NCI-H1048 (cell line): ENCODE results near the gene LRRC4C.
"Not testable (repeated sequence)": the region's sequence is repeated elsewhere in the genome, so short reads cannot be mapped to it uniquely, and the experiment has no call there.

Source experiments
- DNase-seq: peaks from one replicate; lab custom pipeline; 2025; lab: John Stamatoyannopoulos, UW

LRRC4C gene

GRCh38 chr11:40170078-40170477 lies 1289.4 kb downstream of the LRRC4C start:
- no peak for DNase-seq

- no peak for DNase-seq
Observed at GRCh38 chr11:40168414-40168813, 1291.0 kb downstream of the LRRC4C start.

GRCh38 chr11:40167805-40168204 lies 1291.6 kb downstream of the LRRC4C start:
- not testable (repeated sequence) for DNase-seq

DNA sequence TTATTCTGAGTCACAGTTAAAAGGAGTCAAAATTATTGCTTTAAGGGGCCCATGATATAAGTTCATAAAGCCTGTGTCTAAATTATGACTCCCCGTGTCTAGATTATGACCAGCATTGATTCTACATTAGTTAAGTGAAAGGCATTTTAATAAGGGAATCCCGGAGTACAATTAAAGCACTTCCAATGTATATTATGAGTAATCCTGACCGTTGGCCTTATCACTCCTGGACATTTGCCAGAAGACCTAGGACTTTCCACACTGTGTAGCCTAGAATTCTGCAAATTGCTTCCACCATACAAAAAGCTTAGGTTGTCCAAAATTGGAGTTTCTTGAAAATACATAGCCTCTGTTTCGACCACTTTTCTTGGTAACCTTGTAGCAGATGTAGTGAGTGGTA lies 1292.6 kb downstream of the LRRC4C start:
- no peak for DNase-seq

GRCh38 chr11:40162901-40163883 lies 1296.3 kb downstream of the LRRC4C start:
- DNase-seq, result no peak

DNA sequence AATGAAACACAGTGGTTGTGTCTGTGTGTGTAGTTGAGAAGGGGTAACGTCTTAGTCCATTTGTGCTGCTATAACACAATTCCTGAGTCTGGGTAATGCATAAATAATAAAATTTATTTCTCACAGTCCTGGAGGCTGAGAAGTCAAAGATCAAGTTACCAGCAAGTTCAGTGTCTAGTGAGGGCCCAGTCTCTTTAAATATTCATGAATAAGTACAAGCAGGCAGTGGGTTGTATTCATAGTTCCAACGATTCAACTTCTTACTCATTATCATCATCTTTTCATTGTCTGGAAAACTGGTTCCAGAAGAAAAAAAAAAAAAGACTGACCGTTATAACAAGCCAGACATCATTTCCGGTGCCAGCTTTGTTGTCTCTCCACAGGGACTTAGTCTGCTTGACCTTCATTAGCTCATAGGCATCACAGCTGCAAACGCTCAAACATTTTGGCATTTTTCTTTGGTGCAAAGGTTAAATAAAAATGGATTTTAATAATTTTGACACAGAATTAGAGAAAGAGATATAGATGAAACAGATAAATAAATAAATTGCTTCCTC lies 1297.5 kb downstream of the LRRC4C start:
- no peak for DNase-seq

DNA sequence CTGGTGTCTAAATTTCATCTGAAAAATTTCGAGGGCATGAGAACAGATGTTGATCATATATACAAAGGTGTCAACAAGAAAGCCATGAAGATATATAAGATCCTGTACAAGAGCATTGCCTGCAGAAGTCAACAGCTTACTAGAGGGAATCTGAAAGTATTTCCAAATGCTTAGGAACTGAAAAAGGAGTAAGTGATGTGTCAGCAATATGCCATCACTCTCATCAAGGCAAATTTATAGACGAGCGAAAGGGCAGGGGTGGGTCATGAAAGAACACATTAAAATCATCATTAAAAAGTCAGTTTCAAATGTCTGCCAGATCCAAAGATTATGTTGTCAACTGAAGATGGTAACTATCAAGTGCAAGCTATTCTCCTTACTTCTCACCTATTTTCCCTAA lies 1299.0 kb downstream of the LRRC4C start:
- DNase-seq, result no peak

DNA sequence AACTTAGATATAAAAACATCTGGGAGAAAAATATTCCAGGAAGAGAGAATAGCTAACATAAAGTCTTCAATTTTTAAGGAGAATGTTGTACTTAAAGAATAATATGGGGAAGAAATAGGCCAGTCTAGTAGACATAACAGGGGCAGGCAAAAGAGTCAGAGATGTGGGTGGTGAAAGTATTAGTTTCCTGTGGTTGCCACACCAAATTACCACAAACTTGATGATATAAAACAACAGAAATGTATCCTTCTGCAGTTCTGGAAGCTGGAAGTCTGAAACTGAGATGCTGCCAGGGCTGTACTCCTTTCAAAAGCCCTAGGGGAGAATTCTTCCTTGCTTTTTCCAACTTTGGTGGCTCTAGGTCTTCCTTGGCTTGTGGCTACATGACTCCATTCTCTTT lies 1309.7 kb downstream of the LRRC4C start:
- no peak for DNase-seq

DNA sequence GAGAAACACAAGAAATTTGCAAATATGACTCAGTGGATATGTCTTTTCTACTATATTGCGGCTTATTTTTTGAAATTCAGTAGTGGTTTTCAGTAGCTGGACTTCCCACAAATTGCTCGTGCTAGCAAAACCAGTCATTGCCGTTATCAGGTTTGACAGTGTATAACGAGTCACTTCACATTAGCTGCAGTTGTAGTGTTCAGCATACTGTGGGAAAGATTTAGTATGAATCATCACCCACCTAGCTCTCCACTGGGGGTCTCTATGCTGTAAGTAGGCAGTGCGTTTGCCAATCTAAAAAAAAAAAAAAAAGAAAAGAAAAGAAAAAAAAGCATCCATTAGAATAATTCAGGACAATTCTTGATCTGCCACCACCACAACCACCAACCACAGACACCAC lies 1318.9 kb downstream of the LRRC4C start:
- no peak for DNase-seq

DNA sequence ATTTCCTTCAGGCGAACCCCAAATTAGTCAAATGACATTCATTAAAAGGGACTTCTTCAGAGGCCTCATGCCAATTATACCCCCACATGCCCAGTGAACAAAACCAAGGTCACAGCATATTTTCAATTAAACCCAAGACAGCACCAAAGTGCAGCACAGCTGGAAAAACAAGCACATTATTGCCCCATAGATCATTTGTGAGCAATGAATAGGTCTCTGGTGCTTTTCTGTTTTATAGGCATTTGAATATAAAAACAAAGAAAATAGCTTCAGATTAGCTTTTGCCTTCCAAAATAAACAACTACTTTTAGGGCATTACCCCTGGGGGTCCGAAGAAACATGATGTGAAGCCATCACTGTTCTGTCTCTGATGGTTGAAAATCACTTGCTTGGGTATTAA lies 1319.9 kb downstream of the LRRC4C start:
- no peak for DNase-seq

- no peak for DNase-seq
Observed at GRCh38 chr11:40139066-40139465, 1320.4 kb downstream of the LRRC4C start.

- no peak for DNase-seq
Observed at GRCh38 chr11:40134820-40135570, 1324.5 kb downstream of the LRRC4C start.

- DNase-seq, result no peak
Observed at GRCh38 chr11:40133498-40133897, 1326.0 kb downstream of the LRRC4C start.

DNA sequence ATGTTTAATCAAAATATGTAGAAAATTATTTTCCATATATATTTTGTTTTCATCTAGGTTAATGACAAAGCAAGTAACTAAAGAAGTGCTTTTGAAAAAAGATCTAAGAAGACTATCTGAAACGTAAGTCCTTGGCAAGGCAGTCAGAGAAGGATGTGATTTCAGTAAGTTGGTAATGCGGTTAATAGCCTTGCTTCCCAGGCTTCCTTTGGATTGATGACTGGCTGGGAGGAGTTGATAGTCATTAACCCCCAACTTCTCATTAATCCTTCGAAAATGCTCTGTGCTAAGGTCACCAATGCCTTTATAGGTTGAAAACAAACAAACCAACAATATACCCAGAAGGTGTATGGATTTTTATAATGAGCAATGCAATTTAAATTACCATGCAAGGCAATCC lies 1326.5 kb downstream of the LRRC4C start:
- no peak for DNase-seq

DNA sequence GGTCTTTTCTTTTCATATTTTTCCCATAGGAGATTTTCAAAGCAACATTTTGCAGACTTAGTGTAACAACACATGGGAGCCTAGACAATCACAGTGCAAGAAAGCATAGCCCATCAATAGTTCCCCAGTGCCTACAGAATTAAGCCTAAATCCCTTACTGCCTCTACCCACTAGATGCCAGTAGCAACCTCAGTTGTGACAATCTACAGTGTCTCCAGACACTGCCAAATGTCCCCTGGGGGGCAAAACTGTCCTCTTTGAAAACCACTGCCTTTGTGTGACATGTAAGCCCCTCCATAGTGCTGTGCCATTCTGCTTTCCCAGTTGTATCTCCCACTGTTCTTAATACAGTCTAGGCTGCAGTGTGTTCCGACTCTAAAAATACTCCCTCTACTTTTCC lies 1329.0 kb downstream of the LRRC4C start:
- no peak for DNase-seq

DNA sequence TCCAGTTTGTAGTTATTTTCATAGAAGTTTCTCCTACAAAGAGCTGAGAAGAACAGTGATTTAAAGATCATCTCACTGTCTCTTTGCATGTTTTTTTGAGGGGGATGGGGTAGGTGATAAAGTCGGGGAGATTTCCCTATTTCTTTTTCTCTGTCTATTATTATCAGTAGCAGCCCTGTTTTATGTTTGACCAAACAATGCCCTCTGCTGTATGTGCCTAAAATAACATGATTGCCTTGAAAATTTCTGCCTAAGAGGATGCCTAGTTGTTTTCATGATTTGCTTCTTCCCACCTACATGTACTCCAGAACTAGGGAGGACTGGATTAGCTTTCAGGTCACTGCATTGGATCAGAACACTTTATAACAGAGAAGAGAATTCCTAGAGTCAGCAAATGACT lies 1330.2 kb downstream of the LRRC4C start:
- peak; percentile 7 for DNase-seq

DNA sequence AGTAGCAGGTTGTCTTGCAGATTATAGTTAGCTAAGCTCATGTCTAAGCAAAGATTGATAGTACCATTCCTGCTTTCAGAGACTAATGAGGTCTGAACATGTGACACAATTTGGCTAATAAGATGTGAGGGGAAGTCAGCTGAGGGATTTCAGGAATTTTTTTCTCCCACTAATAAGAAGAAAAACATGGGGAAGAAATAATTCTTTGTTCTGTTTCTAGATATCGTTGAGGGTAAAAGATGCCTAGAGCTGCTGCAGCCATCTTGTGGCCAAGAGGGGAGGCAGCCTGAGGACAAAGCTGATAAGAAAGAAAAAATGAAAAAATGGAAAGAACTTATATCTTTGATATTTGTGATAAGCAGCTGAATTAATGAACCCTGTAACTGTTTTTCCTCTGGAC lies 1334.4 kb downstream of the LRRC4C start:
- no peak for DNase-seq

DNA sequence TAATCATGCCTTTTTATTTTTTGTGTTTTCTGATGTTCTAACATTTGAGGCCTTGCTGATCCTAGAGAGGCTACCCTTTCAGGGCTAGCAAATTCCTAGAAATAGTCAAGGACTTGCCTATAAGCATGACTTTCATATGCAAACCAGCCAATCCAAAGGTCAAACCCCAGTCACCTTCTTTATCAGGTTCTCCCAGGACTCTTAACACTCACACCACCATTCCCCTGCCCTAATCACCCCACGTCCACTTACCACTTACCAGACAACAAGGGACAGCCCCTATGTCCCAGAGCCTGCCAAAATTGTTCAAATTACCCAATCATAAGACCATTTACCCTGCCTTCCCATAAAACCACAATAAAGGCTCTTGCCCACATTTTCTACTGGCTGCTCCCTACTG lies 1339.8 kb downstream of the LRRC4C start:
- DNase-seq, result no peak

- no peak for DNase-seq
Observed at GRCh38 chr11:40118780-40119179, 1340.7 kb downstream of the LRRC4C start.

DNA sequence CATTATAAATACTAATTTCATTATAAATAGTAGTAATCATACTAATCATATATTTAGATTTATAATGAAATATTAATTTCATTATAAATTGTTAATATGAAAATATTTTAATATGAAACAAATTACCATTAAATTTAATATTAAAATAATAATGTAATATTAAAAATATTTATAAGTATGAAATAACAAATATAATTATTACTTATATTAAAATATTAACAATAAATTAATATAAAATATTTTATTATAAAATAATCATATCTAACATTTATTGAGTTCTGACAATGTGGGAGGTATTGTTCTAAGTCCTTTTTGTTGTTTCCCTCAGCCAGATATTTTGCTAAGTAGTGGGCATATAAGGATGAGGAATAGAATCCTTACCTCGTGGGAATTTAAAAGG lies 1341.4 kb downstream of the LRRC4C start:
- DNase-seq, result no peak

GRCh38 chr11:40104941-40105550 lies 1354.4 kb downstream of the LRRC4C start:
- DNase-seq, result no peak

DNA sequence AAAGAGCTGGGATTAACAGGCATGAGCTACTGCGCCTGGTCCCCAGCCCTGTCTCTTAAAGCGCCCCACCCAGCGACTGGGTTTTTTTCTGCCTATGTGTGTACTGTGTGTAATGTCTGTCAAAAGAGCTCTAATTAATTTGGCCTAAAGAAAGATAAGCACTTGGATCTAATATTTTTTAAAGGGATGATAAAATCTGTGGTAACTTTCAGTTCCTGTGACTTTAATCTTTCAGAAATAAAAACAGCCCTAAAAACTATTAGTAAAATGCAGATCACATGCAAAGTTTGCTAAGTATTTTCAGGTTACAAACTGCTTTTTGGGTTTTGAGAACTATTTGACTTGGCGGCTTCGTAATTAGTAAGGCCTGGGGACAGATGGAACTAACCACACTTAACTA lies 1358.7 kb downstream of the LRRC4C start:
- no peak for DNase-seq
